GM12878 (cell line): ENCODE measurements around the gene KCNRG. TPM values are rescaled to one million over a fixed set of nuclear protein-coding genes. Genes with fewer than 3 reads are reported as not detected.
A peak's percentile ranks its signal among the peaks of the same experiment; 100 is the strongest.
"Not testable (repeated sequence)": the region's sequence is repeated elsewhere in the genome, so short reads cannot be mapped to it uniquely, and the experiment has no call there.

Source experiments
- ATAC-seq: fragments of 200-7000 bp; cut with Tn5 transposase; 3 replicates; pipeline ENCODE4 v1.9.1; 2020; ENCODE audit warnings: mild to moderate bottlenecking, moderate library complexity
- BruUV-seq: library from RNA; stranded (reverse); fragments of 400-500 nt; replicated peaks from 2 replicates; lab custom pipeline; 2021; lab: Mats Ljungman, UMichigan
- CTCF ChIA-PET: fragments of 300-600 bp; sonication (Branson Sonifier 250); formaldehyde crosslinking; extraction: SDS; loops from one replicate; lab custom pipeline; 2021; ENCODE audit warnings: inconsistent platforms; lab: Yijun Ruan, JAX
- POLR2A ChIA-PET: fragments of 350-600 bp; formaldehyde crosslinking; extraction: SDS; loops from one replicate; lab custom pipeline; 2021; ENCODE audit warnings: inconsistent platforms; lab: Charles Lee
- RAD21 ChIA-PET: fragments of 300-600 bp; sonication (Branson Sonifier 250); formaldehyde crosslinking; loops from one replicate; lab custom pipeline; 2023; ENCODE audit warnings: antibody characterized with exemption; ENCODE audit not compliant: unreplicated experiment; lab: Charles Lee
- SMC1A ChIA-PET: fragments of 300-600 bp; sonication (Branson Sonifier 250); formaldehyde crosslinking; loops from one replicate; lab custom pipeline; 2023; ENCODE audit not compliant: unreplicated experiment, uncharacterized antibody; lab: Charles Lee
- DNase-seq: peaks from one replicate; pipeline ENCODE4 v3.0.0-alpha.2; 2011; ENCODE audit warnings: low read depth, low spot score
- FAIRE-seq: peaks from 3 replicates; lab custom pipeline; 2011; peaks lifted over from hg19 to GRCh38; lab: Jason Lieb, UNC
- H2AFZ ChIP-seq: 2 replicates; pipeline ENCODE4 v1.6.0; 2011; ENCODE audit warnings: low read depth, low read length, control low read depth; ENCODE audit not compliant: control insufficient read depth
- H3K27ac ChIP-seq: 2 replicates; pipeline ENCODE4 v1.5.1; 2011; ENCODE audit warnings: control low read depth; ENCODE audit not compliant: control insufficient read depth, insufficient read depth
- H3K27me3 ChIP-seq, 2 experiments: replicated peaks in 1 of 2; 2 replicates each; pipeline versions ENCODE4 v1.6.0 to v1.6.1; 2011; ENCODE audit warnings: low read length in 1 of 2; ENCODE audit not compliant: control insufficient read depth in 2 of 2, insufficient read depth in 2 of 2
- H3K36me3 ChIP-seq, 2 experiments: 2 replicates each; pipeline ENCODE4 v1.5.1; 2011; ENCODE audit warnings: low read length in 1 of 2; ENCODE audit not compliant: control insufficient read depth in 2 of 2, insufficient read depth in 2 of 2
- H3K4me1 ChIP-seq: 2 replicates; pipeline ENCODE4 v1.6.1; 2011; ENCODE audit warnings: mild to moderate bottlenecking, low read length, moderate library complexity, mixed read lengths; ENCODE audit not compliant: control insufficient read depth, insufficient read depth
- H3K4me2 ChIP-seq: 2 replicates; pipeline ENCODE4 v1.6.0; 2011; ENCODE audit warnings: control low read depth; ENCODE audit not compliant: control insufficient read depth, insufficient read depth
- H3K4me3 ChIP-seq: fragments of 200-600 bp; sonication (generic); 2 replicates; pipeline ENCODE4 v1.5.1; 2016
- H3K79me2 ChIP-seq: 2 replicates; pipeline ENCODE4 v1.6.0; 2011; ENCODE audit warnings: low read length; ENCODE audit not compliant: control insufficient read depth, insufficient read depth
- H3K9ac ChIP-seq: 2 replicates; pipeline ENCODE4 v1.8.0; 2011; ENCODE audit warnings: low read length, control low read depth, mixed read lengths; ENCODE audit not compliant: control insufficient read depth, insufficient read depth
- H3K9me3 ChIP-seq: replicated peaks from 3 replicates; pipeline ENCODE4 v1.5.1; 2011; ENCODE audit warnings: mild to moderate bottlenecking, low read length; ENCODE audit not compliant: control insufficient read depth, insufficient read depth
- H4K20me1 ChIP-seq: 2 replicates; pipeline ENCODE4 v1.6.0; 2011; ENCODE audit not compliant: control insufficient read depth, insufficient read depth
- CBFB ChIP-seq: IDR thresholded peaks from 2 replicates; pipeline ENCODE4 v1.6.1; 2016; ENCODE audit warnings: antibody characterized with exemption, low read depth
- CHD1 ChIP-seq: IDR thresholded peaks from 2 replicates; pipeline ENCODE4 v1.6.1; 2012; ENCODE audit warnings: low read depth, low read length, improper control_type of control experiment
- GABPA ChIP-seq: IDR thresholded peaks from 2 replicates; pipeline ENCODE4 v1.6.1; 2014; ENCODE audit warnings: antibody characterized with exemption, low read depth, mild to moderate bottlenecking, inconsistent platforms
- HDAC6 ChIP-seq: fragments of 200-600 bp; sonication (generic); IDR thresholded peaks from one replicate; pipeline ENCODE4 v1.8.0; 2017; ENCODE audit warnings: antibody characterized with exemption; ENCODE audit not compliant: unreplicated experiment
- LARP7 ChIP-seq: fragments of 450-650 bp; IDR thresholded peaks from 2 replicates; pipeline ENCODE4 v1.6.1; 2017; ENCODE audit warnings: mild to moderate bottlenecking
- NR2C1 ChIP-seq: fragments of 450-650 bp; IDR thresholded peaks from 2 replicates; pipeline ENCODE4 v1.6.1; 2017; ENCODE audit warnings: antibody characterized with exemption, mild to moderate bottlenecking, moderate library complexity
- POLR2AphosphoS2 ChIP-seq: IDR thresholded peaks from 2 replicates; pipeline ENCODE4 v1.6.1; 2011; ENCODE audit warnings: low read depth, mild to moderate bottlenecking, low read length, improper control_type of control experiment, moderate library complexity
- RFX5 ChIP-seq: IDR thresholded peaks from 2 replicates; pipeline ENCODE4 v1.6.1; 2011; ENCODE audit warnings: low read depth, low read length, improper control_type of control experiment
- SMAD5 ChIP-seq: IDR thresholded peaks from 2 replicates; pipeline ENCODE4 v1.6.1; 2016; ENCODE audit warnings: antibody characterized with exemption, low read depth
- STAT1 ChIP-seq: fragments of 450-650 bp; conservative IDR thresholded peaks from 2 replicates; pipeline ENCODE4 v1.6.1; 2014; ENCODE audit warnings: antibody characterized with exemption, mild to moderate bottlenecking
- STAT3 ChIP-seq: IDR thresholded peaks from 2 replicates; pipeline ENCODE4 v1.6.1; 2011; ENCODE audit warnings: low read depth, low read length, improper control_type of control experiment
- WGBS: methylation state at CpG from one replicate; pipeline ENCODE4 v1.1.6; 2016; ENCODE audit warnings: low lambda C conversion rate; ENCODE audit not compliant: insufficient replicate concordance, insufficient coverage; ENCODE audit errors: missing lambda C conversion rate; 5-methylcytosine and 5-hydroxymethylcytosine counted together
- in situ Hi-C: fragments of 300-500 bp; cut with MboI; formaldehyde crosslinking; loops from 9 replicates; pipeline ENCODE4 v1.14.3; 2018; ENCODE audit warnings: mixed read lengths
- intact Hi-C: fragments of 100-400 bp; cut with micrococcal nuclease; formaldehyde crosslinking; loops from one replicate; pipeline ENCODE4 v1.14.2; 2022; ENCODE audit not compliant: unreplicated experiment
- polyA plus RNA-seq, 11 experiments: library from polyadenylated mRNA; depleted of rRNA in 4 of 11; unstranded in 6 of 11; stranded (reverse) in 5 of 11; fragments of >200 nt; fragmentation: Nextera tagmentation in 4 of 11; fragmentation: Illumina TruSeq in 1 of 11; extraction: Ambion mirVana in 4 of 11; extraction: Trizol in 1 of 11; gene quantifications; 1 replicate in 1 of 11; 2 replicates in 10 of 11; pipeline versions ENCODE4 v1.2.1 to v1.2.3, GENCODE V29; 2011 to 2016; ENCODE audit warnings: inconsistent platforms in 2 of 11, missing spikeins in 2 of 11, low read depth in 1 of 11
- total RNA-seq, 4 experiments: library from RNA; depleted of rRNA in 3 of 4; stranded (reverse); fragments of >200 nt in 3 of 4; fragmentation: Illumina TruSeq in 1 of 4; extraction: Trizol in 1 of 4; gene quantifications; 2 replicates each; pipeline versions ENCODE4 v1.2.1 to v1.2.3, GENCODE V29; 2013 to 2021

The KCNRG gene
- total and polyA plus RNA-seq, 10 of the 15 experiments (the other 5 are each of a cell fraction or from before 2014, with no cell fraction given): 0.37 to 1.5 (median 0.58) TPM

DNA sequence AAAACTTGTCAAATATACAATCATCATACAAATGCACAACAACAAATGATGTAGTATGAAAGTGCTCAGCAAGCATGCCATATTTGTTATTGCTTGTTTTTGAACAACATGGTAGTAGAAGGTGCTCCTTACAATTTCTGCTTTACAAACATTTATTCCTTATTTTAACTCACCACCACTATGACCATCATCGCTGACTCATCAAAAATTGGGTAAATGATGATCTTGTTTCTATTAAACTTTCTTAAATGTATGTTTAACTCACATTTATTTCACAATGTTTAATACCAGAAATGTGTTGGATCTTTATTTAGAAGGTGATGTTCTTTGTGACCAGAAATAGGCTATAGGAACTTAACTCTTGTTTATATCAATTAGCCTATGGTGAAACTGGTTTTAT is 45.5 kb downstream of the KCNRG start:
- H4K20me1 ChIP-seq: no peaks in the 10 kb centered on the region
- no peak overlapping the region for H3K27ac ChIP-seq
- BruUV-seq: no TSS peak
- H3K4me2 ChIP-seq: no peak overlapping the region
- WGBS: 100% methylated on average over 1 of the region's 1 CpG
- in situ Hi-C loops (no loop called here), intact Hi-C loops (no loop called here)
- peaks cover 27% of the 10 kb centered on the region for H3K79me2 ChIP-seq
- no peak for DNase-seq
- H3K27me3 ChIP-seq: no peaks in the 10 kb centered on the region
- no peaks in the 10 kb centered on the region; the same call in 1 of the 2 replicates for H3K4me1 ChIP-seq
- no peaks in the 10 kb centered on the region; the same call in 2 of the 3 replicates for H3K9me3 ChIP-seq
- H3K36me3 ChIP-seq: peaks cover 2 to 14% of the 10 kb centered on the region in 2 experiments
- ChIA-PET RAD21 (interaction anchor here (1.7 kb wide), 1 partner anchor 9 kb away, joined by 3 read pairs; no protein-coding TSS in a partner anchor), CTCF (no interaction called here), SMC1A (interaction anchor here (1.1 to 2.5 kb wide), 3 partner anchors 9 to 20 kb away, joined by 3 to 12 read pairs (median 3); no protein-coding TSS in a partner anchor), POLR2A (no interaction called here)
- H2AFZ ChIP-seq: no peak overlapping the region
- ATAC-seq: no peak
- peak; percentile 77 for FAIRE-seq
- no peak overlapping the region for H3K9ac ChIP-seq
- TF ChIP-seq HDAC6 (no peak), STAT1 (no peak), CHD1 (no peak), POLR2AphosphoS2 (no peak), CBFB (no peak), LARP7 (no peak), NR2C1 (no peak), RFX5 (no peak), SMAD5 (no peak), STAT3 (no peak), GABPA (no peak)
- H3K4me3 ChIP-seq: no peak overlapping the region

DNA sequence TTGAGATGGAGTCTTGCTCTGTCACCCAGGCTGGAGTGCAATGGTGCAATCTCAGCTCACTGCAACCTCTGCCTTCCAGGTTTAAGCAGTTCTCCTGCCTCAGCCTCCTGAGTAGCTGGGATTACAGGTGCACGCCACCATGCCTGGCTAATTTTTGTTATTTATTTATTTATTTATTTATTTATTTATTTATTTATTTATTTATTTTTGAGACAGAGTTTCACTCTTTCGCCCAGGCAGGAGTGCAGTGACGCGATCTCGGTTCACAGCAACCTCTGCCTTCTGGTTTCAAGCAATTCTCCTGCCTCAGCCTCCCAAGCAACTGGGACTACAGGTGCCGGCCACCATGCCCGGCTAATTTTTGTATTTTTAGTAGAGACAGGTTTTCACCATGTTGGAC is 47.1 kb downstream of the KCNRG start:
- peaks cover 5 to 21% of the 10 kb centered on the region in 2 experiments for H3K36me3 ChIP-seq
- POLR2A ChIA-PET: interaction anchor here (0.6 kb wide), 1 partner anchor 42 kb away, joined by 3 read pairs; no protein-coding TSS in a partner anchor
- H3K4me2 ChIP-seq, FAIRE-seq, H3K9me3 ChIP-seq, H3K4me1 ChIP-seq, H3K27me3 ChIP-seq, in situ Hi-C loops, H4K20me1 ChIP-seq, intact Hi-C loops, CTCF ChIA-PET, H3K27ac ChIP-seq, ATAC-seq, H3K4me3 ChIP-seq, H2AFZ ChIP-seq, H3K9ac ChIP-seq, BruUV-seq, DNase-seq: not testable (repeated sequence)
- RAD21 ChIA-PET: interaction anchor here (0.8 kb wide), 1 partner anchor 51 kb away, joined by 5 read pairs; no protein-coding TSS in a partner anchor
- SMC1A ChIA-PET: interaction anchor here (1.0 to 1.1 kb wide), 2 partner anchors 15 to 193 kb away, joined by 3 read pairs; no protein-coding TSS in a partner anchor
- WGBS: 98% methylated on average over 7 of the region's 7 CpGs
- H3K79me2 ChIP-seq: peaks cover 28% of the 10 kb centered on the region
